Endometrial microvascular endothelial cells (primary cell): Measurements from ENCODE around the gene GAPVD1. TPM values are rescaled to one million over a fixed set of nuclear protein-coding genes. Genes with fewer than 3 reads are reported as not detected.
"Not testable (repeated sequence)": the region's sequence is repeated elsewhere in the genome, so short reads cannot be mapped to it uniquely, and the experiment has no call there.

ENCODE experiments used
- in situ Hi-C: cut with HindIII; loops from 2 replicates; pipeline ENCODE4 v1.10.0; 2017; ENCODE audit warnings: low sequenced_read_pairs, low pct_unique_long_range_greater_than_20kb; ENCODE audit errors: inconsistent ontology term
- total RNA-seq: library from RNA; depleted of rRNA; stranded (reverse); fragments of >200 nt; gene quantifications from one replicate; pipeline ENCODE4 v1.2.3, GENCODE V29; 2015; ENCODE audit errors: inconsistent ontology term

The GAPVD1 gene
- total RNA-seq, 1 donor from 2014 or later, result 36.9 TPM

- in situ Hi-C loops, result no loop called here
Observed at GRCh38 chr9:125397736-125398135, 136.1 kb downstream of the GAPVD1 start.

GRCh38 chr9:125398243-125398642 is 136.6 kb downstream of the GAPVD1 start:
- in situ Hi-C loops, result no loop called here

DNA sequence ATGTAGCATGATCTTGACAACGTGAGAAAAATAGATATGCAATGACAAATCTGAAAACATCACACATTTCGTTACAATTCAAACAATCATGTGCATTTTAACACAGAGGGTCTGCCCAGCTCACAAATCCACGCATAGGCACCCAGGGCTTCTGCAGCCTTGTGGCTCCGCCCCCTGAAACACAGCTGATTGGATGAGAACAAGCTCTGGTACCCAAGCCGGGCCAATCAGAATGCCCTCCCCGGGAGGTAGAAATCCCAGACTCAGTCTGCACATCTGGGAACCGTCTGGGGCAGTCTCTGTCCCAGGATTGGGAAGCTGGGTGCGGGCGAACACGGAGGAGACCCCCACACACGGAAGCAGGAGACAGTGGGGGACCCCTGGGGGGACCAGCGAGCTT is 137.5 kb downstream of the GAPVD1 start:
- in situ Hi-C loops, result no loop called here

DNA sequence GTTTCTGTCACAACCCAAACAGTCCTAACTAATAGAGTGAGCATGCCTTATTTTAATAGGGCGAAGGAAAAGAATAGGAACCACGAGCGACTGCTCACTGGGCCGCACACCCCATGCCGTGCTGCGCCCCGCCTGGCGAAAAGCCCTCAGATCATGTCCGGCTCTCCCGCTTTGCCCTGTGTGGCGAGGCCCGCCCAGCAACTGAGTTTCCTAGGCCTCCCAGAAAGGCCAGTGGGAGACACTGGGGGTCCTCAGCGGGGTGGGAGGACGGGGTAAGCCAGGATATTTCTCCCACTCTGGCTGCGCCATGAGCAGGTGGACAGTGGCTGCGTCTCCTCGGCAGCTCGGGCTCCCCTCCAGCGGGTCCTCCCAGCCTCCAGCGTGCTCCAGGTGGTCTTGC is 138.0 kb downstream of the GAPVD1 start:
- in situ Hi-C loops, result no loop called here

DNA sequence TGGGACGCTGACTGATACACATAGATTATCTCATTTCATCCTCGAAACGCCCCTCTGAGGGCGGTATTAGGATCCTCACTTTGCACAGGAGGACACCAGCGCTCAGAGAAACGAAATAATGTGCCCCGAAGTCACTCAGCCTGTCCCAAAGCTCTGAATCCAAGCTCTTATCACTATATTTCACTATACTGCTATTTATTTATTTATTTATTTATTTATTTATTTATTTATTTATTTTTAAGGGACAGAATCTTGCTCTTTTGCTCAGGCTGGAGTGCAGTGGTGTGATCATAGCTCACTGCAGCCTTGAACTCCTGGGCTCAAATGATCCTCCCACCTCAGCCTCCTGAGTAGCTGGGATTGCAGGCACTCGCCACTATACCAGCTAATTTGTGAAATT is 138.6 kb downstream of the GAPVD1 start:
- in situ Hi-C loops, result not testable (repeated sequence)

GRCh38 chr9:125400725-125401716 is 139.4 kb downstream of the GAPVD1 start:
- in situ Hi-C loops, result no loop called here

DNA sequence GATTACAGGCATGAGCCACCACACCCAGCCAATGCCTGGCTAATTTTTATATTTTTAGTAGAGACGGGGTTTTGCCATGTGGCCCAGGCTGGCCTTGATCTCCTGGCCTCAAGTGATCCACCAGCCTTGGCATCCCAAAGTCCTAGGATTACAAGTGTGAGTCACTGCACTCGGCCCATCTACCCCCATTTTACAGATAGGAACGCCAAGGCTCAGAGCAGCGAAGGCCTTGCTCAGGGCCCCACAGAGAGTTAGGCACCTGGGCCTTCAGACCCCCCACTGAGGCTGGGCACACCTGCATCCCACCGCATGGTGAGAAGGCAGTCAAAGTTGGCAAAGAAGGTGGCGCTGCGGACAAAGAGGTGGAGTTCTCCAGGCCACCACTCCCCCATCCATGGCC is 143.1 kb downstream of the GAPVD1 start:
- in situ Hi-C loops, result no loop called here

DNA sequence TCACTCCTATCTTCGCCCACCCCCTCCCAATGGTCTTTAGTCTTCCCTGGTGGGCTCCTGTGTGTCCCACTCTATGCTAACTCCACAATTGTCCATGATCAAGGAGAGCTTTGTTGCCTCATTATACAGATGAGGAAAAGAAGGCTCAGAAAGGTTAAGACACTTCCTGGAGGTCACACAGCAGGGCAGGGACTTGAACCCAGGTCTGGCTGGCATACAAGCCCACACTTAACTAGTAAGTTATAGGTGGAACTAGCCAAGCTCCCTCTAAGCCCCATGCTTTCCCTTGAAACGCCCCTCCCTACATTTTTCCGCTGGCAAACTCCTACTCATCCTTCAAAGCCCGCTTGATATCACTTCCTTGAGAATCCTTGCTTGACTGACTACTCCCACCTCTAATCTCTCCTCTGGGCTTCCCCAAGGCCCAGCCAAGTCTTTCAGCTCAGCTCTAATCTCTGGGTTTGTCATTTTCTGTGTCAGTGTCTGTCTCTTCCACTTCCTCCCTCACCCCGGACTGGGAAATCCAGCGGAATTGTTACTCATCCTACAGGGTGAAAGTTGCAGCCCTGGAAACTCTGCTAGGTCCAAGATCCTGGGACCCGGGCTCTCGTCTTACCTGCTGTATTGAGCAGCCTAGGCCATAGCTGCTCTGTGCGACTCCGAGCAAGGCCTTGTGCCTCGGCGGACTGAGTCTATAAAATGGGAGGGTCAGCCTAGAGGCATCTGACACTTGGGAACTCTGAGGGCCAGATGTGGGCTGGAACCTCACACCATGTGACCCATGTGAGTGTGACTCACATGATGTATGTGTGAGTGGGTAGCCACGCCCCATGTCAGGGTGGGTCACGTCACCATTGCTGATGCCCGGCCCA is 144.5 kb downstream of the GAPVD1 start:
- in situ Hi-C loops, result no loop called here

DNA sequence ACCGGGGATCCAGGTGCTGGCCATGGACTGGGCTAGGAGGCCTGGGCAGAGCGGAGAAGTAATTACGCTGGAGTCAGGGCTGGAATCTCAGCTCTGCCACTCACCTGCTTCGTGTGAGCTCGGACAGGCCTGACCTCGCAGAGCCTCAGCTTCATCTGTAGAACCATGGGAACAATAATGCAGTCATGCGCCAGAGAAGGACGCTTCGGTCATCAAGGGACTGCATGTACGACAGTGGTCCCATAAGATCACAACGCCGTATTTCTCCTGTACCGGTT is 145.1 kb downstream of the GAPVD1 start:
- in situ Hi-C loops, result no loop called here

DNA sequence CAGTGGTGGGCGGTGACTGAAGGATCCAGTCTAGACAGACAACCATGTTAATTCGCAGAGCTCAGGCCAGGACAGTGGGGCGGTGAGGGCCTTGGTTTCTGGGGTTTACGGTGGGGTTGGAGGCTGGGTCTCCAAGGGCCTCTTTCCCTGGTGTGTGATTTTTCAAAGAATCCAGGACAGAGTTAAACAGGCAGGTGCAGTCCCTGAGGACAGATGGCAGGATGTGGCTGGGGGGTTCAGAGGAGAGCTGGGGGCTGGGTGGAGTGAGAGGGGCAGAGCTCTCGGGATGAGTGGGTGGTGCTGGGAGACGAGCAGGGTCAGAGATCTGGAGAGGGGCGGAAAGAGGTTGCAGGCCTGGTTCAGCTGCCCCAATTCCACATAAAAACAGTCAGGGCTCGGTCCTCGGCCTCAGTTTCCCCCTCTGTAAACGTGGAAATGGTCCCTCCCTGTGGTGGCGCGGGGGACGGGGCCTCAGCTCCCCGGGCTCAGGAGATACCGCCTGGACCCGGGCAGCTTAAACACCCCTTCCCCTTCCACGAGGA is 145.9 kb downstream of the GAPVD1 start:
- in situ Hi-C loops, result no loop called here

DNA sequence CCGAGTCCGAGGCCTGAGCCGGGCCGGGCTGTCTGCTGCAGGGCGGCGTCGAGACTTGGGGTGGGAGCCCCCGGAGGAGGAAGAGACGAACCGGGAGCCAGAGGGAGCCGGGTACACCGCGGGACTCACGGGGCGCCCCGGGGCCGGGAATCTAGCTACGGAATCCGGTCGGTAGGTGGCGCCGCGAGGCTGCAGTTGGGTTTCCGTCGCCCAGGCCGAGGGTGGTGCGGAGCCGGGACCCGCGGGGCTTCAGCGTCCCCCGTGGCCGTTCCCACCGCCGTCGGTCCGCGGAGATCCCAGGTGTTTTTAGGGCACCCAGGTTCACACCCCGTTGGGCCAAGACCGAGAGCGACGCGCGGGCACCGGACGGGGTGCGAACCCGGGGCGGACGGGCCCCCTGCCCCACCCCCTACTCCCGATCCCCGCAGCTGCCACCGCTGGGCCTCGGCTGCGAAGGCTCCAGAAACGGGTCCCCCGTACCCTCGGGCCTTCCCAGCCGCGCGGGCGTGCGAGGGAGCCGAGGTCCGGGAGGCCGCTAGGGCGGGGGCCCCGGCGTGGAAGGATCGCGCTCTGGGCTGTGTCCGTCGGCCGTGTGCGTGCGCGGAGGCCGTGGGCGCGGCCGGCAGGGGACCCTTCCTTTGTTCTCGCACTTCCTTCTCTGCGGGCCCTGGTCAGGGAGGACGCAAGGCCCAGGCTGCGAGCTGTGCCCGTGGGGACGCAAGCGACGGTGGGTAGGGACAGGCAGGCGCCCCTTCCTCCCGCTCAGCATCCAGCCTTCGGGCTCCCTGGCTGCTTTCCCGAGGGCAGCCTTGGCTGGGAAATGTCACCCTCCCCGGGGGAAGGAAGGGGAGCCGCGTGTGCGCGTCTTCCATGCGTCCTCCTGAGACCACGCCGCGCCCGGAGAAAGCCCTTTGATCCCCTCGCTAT is 146.6 kb downstream of the GAPVD1 start:
- in situ Hi-C loops, result no loop called here

DNA sequence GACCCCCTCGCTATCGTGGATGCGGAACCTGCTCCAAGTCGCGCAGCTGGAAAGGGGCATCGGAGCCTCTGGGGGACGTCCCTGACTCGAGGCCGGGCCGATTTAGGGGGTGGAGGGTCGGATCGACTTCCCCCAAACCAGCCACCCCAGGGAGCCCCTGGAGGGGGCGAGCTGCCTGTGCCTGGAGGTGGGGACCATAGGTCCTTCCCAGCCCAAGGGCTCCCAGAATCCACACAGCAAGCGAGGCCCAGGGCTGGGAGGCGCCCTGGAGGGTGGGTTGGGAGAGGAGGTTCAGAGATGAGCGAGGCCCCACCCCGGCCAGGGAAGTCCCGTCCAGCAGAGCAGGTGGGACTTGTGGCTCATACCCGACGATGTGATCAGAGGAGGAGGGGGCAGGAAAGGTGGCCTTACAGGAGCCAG is 147.6 kb downstream of the GAPVD1 start:
- in situ Hi-C loops, result no loop called here

GRCh38 chr9:125409637-125410521 is 148.3 kb downstream of the GAPVD1 start:
- in situ Hi-C loops, result no loop called here

DNA sequence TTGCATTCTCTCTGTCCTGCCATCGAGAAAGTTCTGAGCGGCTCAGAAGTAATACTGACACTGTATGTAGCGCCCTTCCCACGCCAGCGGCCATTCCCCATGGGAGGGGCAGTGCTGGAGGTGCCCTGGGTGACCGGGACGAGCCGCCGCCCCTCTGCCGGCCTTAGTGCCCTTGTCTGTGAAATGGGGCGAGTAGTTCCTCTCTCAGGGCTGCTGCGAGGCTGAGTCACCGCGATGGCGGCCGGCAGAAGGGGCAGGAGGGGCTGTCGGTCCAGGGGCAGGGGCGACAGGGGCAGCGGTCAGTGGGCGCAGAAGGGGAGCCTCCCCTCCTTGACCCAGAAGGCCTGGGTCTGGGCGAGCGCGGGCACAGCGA is 148.9 kb downstream of the GAPVD1 start:
- in situ Hi-C loops, result no loop called here

DNA sequence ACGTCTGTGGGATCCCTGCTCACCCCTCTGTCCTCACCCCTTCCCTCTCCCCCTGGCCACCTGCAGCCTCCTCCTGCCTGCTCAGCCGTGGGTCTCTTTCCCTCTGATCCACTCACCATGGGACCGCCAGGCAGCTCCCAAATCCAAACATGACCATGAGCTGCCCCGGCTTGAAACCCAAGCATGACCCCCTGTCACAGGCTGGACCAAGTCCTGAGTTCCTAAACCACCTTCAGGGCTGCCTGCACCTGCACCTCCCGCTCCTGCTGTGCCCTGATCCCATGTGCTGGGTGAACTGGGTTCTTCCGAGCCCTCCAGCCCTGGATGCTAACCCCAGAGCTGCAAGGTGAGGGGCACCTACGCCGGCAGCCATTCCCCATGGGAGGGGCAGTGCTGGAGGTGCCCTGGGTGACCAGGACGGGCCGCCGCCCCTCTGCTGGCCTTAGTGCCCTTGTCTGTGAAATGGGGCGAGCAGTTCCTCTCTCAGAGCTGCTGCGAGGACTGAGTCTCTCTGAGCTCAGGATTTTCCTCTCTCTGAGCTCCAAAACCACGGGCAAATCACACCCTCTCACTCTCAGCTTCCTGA is 149.6 kb downstream of the GAPVD1 start:
- in situ Hi-C loops, result no loop called here

DNA sequence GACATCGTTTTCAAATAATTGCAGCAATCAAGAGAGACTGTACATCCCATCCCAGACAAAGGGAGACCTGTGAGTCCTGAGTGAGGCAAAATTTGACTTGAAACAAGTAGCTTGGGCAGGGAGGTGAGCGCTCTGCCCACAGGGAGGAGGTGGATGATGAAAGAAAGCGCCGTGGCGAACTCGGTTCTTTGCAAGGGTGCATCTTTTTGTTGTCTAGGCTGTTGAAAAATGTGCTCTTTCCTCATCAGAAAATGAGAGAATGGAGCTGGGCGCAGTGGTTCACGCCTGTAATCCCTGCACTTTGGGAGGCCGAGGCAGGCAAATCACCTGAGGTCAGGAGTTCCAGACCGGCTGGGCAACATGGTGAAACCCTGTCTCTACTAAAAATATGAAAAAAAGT is 150.5 kb downstream of the GAPVD1 start:
- in situ Hi-C loops, result no loop called here

GRCh38 chr9:125413579-125413978 is 152.0 kb downstream of the GAPVD1 start:
- in situ Hi-C loops, result no loop called here
